ENCODE data around the gene ITSN2.

DNA sequence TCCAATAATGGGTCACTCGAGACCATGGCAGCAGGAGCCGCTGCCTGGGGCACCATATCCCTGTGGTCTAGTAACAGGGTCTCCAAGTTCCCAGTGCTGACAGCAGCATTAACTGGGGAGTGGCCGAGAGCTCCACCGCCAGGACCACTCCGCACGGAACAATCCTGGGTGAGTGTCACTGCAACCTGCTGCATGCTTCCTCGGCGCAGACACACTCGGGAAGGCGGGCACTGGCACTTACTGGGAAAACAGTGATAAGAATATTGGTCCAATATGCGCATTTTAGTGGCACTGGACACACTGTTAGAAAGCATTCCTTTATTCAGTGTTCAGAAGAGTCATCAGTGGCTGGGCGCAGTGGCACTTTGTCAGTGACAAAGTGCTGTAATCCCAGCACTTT lies 155.8 kb downstream of the ITSN2 start:
- TF ChIP-seq POLR2A (IDR thresholded peaks at IDR 0.05; ENCODE audit: low read depth, low read length) (no peak), TAF1 (IDR thresholded peaks at IDR 0.05; ENCODE audit: borderline replicate concordance, low read depth, low read length) (no peak), POLR2AphosphoS5 (IDR thresholded peaks at IDR 0.05; ENCODE audit: low read depth, low read length) (no peak)

Measured in GM12892 (cell line).